Thyroid gland (tissue), 4 donors: ENCODE data around the gene LAIR2. TPM values are rescaled to one million over a fixed set of nuclear protein-coding genes. Genes with fewer than 3 reads are reported as not detected.

ENCODE experiments used
- DNase-seq, 2 donors: peaks; one replicate each; pipeline ENCODE4 v3.0.0-alpha.2; 2019
- H3K27ac ChIP-seq, 3 donors: fragments of 200-600 bp; sonication (generic); 1 replicate in 2 of 3; 2 replicates in 1 of 3; pipeline ENCODE4 v1.5.1; 2016 to 2019; ENCODE audit warnings: mild to moderate bottlenecking in 1 of 3, moderate library complexity in 1 of 3
- H3K27me3 ChIP-seq: fragments of 200-600 bp; sonication (generic); one replicate; pipeline ENCODE4 v1.5.1; 2019
- H3K36me3 ChIP-seq, 2 donors: fragments of 200-600 bp; sonication (generic); one replicate each; pipeline ENCODE4 v1.5.1; 2016 to 2019
- H3K4me1 ChIP-seq, 2 donors: fragments of 200-600 bp; sonication (generic); one replicate each; pipeline ENCODE4 v1.5.1; 2017 to 2019
- H3K4me3 ChIP-seq, 3 donors: fragments of 200-600 bp; sonication (generic); replicated peaks in 1 of 3; 1 replicate in 2 of 3; 2 replicates in 1 of 3; pipeline ENCODE4 v1.5.1; 2016; ENCODE audit warnings: mild to moderate bottlenecking in 1 of 3
- H3K9me3 ChIP-seq: fragments of 200-600 bp; sonication (generic); one replicate; pipeline ENCODE4 v1.5.1; 2017
- CTCF ChIP-seq, 6 experiments: fragments of 200-600 bp in 3 of 6; fragments of 450-650 bp in 3 of 6; sonication (generic) in 3 of 6; IDR thresholded peaks; one replicate each; pipeline ENCODE4 v1.5.1; 2016 to 2019; ENCODE audit warnings: antibody characterized with exemption in 6 of 6, mild to moderate bottlenecking in 2 of 6, inconsistent platforms in 1 of 6, moderate library complexity in 1 of 6
- POLR2A ChIP-seq, 2 donors: fragments of 450-650 bp; IDR thresholded peaks; one replicate each; pipeline ENCODE4 v1.6.1; 2017; ENCODE audit warnings: antibody characterized with exemption in 2 of 2, mild to moderate bottlenecking in 2 of 2, moderate library complexity in 1 of 2
- WGBS, 2 donors: methylation state at CpG; one replicate each; pipeline ENCODE4 v1.1.5; 2017; 5-methylcytosine and 5-hydroxymethylcytosine counted together
- intact Hi-C: fragments of 100-400 bp; cut with DNase I; formaldehyde crosslinking; loops from one replicate; pipeline ENCODE4 v1.15.1; 2023
- total RNA-seq, 4 donors: library from RNA; depleted of rRNA; stranded (reverse); fragments of >200 nt; gene quantifications; one replicate each; pipeline ENCODE4 v1.2.3, GENCODE V29; 2016

Gene LAIR2
- total RNA-seq, 4 donors from 2014 or later, result not detected

- H3K4me1 ChIP-seq, result peaks cover 14 to 28% of the 10 kb centered on the region in 2 donors
- H3K36me3 ChIP-seq, result peaks cover 34 to 45% of the 10 kb centered on the region in 2 donors
- intact Hi-C loops, result loop anchor here (2.0 kb wide), 1 partner anchor 14 kb away; the partner anchor contains the start of gene LENG8
- peak overlapping the region; percentile 81 to 91 (median 90) for H3K27ac ChIP-seq
- 52% methylated on average over 9 of the region's 91 CpGs; no CpG with 5 or more reads in 1 of the 2 donors for WGBS, 2 donors
- TF ChIP-seq POLR2A (IDR thresholded peaks at IDR 0.05) (no peak), CTCF (IDR thresholded peaks at IDR 0.05) (no peak)
- peak overlapping the region in 1 of 3 donors; percentile 38 for H3K4me3 ChIP-seq
- no peaks in the 10 kb centered on the region for H3K27me3 ChIP-seq
- no peaks in the 10 kb centered on the region for H3K9me3 ChIP-seq
- peak; percentile 45 to 50 for DNase-seq
These were observed 39.7 kb upstream of the LAIR2 start for GRCh38 chr19:54462655-54463530.

- peak; percentile 91 to 95 for DNase-seq
- Histone ChIP-seq H3K36me3 (peaks cover 27 to 38% of the 10 kb centered on the region in 2 donors), H3K27ac (peak within 1 kb of the TSS; percentile 81 to 91 (median 90)), H3K4me1 (peaks cover 14 to 28% of the 10 kb centered on the region in 2 donors), H3K4me3 (peak within 1 kb of the TSS; percentile 3 to 38 (median 10)), H3K9me3 (no peaks in the 10 kb centered on the region), H3K27me3 (no peaks in the 10 kb centered on the region)
- intact Hi-C loops, result loop anchor here (2.0 kb wide), 1 partner anchor 15 kb away; the partner anchor contains the start of gene LENG8
- WGBS, 2 donors, result 1% methylated on average over 9 to 14 of the region's 41 CpGs
- peak in 1 of 2 donors; percentile 64 for TF ChIP-seq POLR2A (IDR thresholded peaks at IDR 0.05)
- no peak for TF ChIP-seq CTCF (IDR thresholded peaks at IDR 0.05)
These were observed 39.0 kb upstream of the LAIR2 start, which contains the start of gene LENG9 for GRCh38 chr19:54463531-54464043. LENG9 (minus strand) TSS chr19:54463778; CDS start chr19:54463526, 252 bp downstream.

GRCh38 chr19:54464044-54464629 lies 38.5 kb upstream of the LAIR2 start:
- peaks cover 21 to 33% of the 10 kb centered on the region in 2 donors for H3K36me3 ChIP-seq
- H3K4me1 ChIP-seq, result peaks cover 14 to 28% of the 10 kb centered on the region in 2 donors
- intact Hi-C loops, result no loop called here
- WGBS, 2 donors, result 1 to 2% methylated on average over 26 of the region's 26 CpGs
- peak; percentile 83 to 88 for DNase-seq
- peak overlapping the region; percentile 3 to 38 (median 10) for H3K4me3 ChIP-seq
- H3K27ac ChIP-seq, result peak overlapping the region; percentile 81 to 91 (median 90)
- no peaks in the 10 kb centered on the region for H3K9me3 ChIP-seq
- no peaks in the 10 kb centered on the region for H3K27me3 ChIP-seq
- TF ChIP-seq POLR2A (IDR thresholded peaks at IDR 0.05) (no peak), CTCF (IDR thresholded peaks at IDR 0.05) (no peak)

GRCh38 chr19:54464630-54465425 lies 37.8 kb upstream of the LAIR2 start:
- H3K9me3 ChIP-seq, result no peaks in the 10 kb centered on the region
- no peaks in the 10 kb centered on the region for H3K27me3 ChIP-seq
- peaks cover 15 to 26% of the 10 kb centered on the region in 2 donors for H3K36me3 ChIP-seq
- intact Hi-C loops, result no loop called here
- peak overlapping the region; percentile 3 to 38 (median 10) for H3K4me3 ChIP-seq
- H3K4me1 ChIP-seq, result peaks cover 14 to 28% of the 10 kb centered on the region in 2 donors
- 3 to 7% methylated on average over 5 to 6 of the region's 87 CpGs for WGBS, 2 donors
- peak in 1 of 2 donors; percentile 63 for TF ChIP-seq POLR2A (IDR thresholded peaks at IDR 0.05)
- TF ChIP-seq CTCF (IDR thresholded peaks at IDR 0.05), result peak in 2 of 6 experiments; percentile 3 to 14
- DNase-seq, result peak; percentile 89 to 90
- peak overlapping the region; percentile 58 to 91 (median 90) for H3K27ac ChIP-seq
